ENCODE data around the gene KRT74. TPM values are rescaled to one million over a fixed set of nuclear protein-coding genes. Genes with fewer than 3 reads are reported as not detected.

KRT74 gene
- total and polyA plus RNA-seq, 2 of the 8 experiments (the other 6 are each of a cell fraction or from before 2014, with no cell fraction given), result not detected

- Histone ChIP-seq H2BK120ac (replicated peaks; ENCODE audit: low read depth, low read length) (no peak overlapping the region), H2AFZ (ENCODE audit: low read length) (no peak overlapping the region), H3K79me2 (ENCODE audit: control insufficient read depth in 1 of 2, insufficient read depth in 2 of 2, low read length in 2 of 2) (no peaks in the 10 kb centered on the region), H3K27ac (ENCODE audit: low read depth, low read length) (no peak overlapping the region), H2BK12ac (ENCODE audit: low read depth, low read length) (no peak overlapping the region), H3K56ac (replicated peaks; ENCODE audit: insufficient read length, low read depth, low read length) (no peak overlapping the region), H3K79me1 (ENCODE audit: low read depth, low read length) (no peaks in the 10 kb centered on the region), H3K18ac (ENCODE audit: extremely low read depth, low read length) (no peak overlapping the region), H3K9ac (replicated peaks in 1 of 4; ENCODE audit: extremely low read depth in 1 of 4, low read depth in 3 of 4, low read length in 3 of 4) (no peak overlapping the region), H3K23ac (ENCODE audit: insufficient read length) (no peak overlapping the region), H3K36me3 (ENCODE audit: control insufficient read depth in 2 of 4, insufficient read depth in 4 of 4, low read length in 3 of 4) (no peaks in the 10 kb centered on the region), H3K23me2 (ENCODE audit: low read depth, low read length) (no peaks in the 10 kb centered on the region), H3K9me3 (ENCODE audit: insufficient read depth in 2 of 2, low read depth in 1 of 2, low read length in 1 of 2) (no peaks in the 10 kb centered on the region), H3K27me3 (replicated peaks in 1 of 4; ENCODE audit: control insufficient read depth in 3 of 4, extremely low read depth in 1 of 4, insufficient read depth in 3 of 4, low read length in 3 of 4) (no peaks in the 10 kb centered on the region; a peak in 2 of 7 replicates), H2AK5ac (ENCODE audit: low read depth, low read length) (no peak overlapping the region), H4K8ac (ENCODE audit: extremely low read depth, insufficient read depth, low read length) (no peak overlapping the region), H4K5ac (ENCODE audit: insufficient read length, low read depth, low read length) (no peak overlapping the region), H3K4me1 (replicated peaks in 1 of 4; ENCODE audit: control insufficient read depth in 3 of 4, insufficient read depth in 4 of 4, low read length in 3 of 4) (no peaks in the 10 kb centered on the region), H2BK5ac (ENCODE audit: low read depth, low read length) (no peak overlapping the region), H2BK15ac (ENCODE audit: low read length) (no peak overlapping the region), H4K20me1 (replicated peaks in 1 of 2; ENCODE audit: control insufficient read depth in 1 of 2, insufficient read depth in 2 of 2, low read length in 2 of 2) (no peaks in the 10 kb centered on the region), H3K4me3 (ENCODE audit: extremely low read depth in 1 of 4, insufficient read depth in 2 of 4, low read depth in 3 of 4, low read length in 4 of 4) (no peak overlapping the region), H4K91ac (replicated peaks; ENCODE audit: insufficient read length, low read length) (no peak overlapping the region), H2BK20ac (ENCODE audit: low read length) (no peak overlapping the region), H3K14ac (ENCODE audit: insufficient read length) (no peak overlapping the region), H3K4me2 (ENCODE audit: insufficient read depth in 1 of 2, low read depth in 2 of 2, low read length in 2 of 2) (no peak overlapping the region), H3K4ac (replicated peaks; ENCODE audit: insufficient read length, low read depth, low read length) (no peak overlapping the region)
- ChIA-PET POLR2A (ENCODE audit: partially characterized antibody) (no interaction called here), CTCF (ENCODE audit: partially characterized antibody) (interaction anchor here (1.2 to 3.6 kb wide), 5 partner anchors 11 to 175 kb away, joined by 3 to 11 read pairs (median 3); no protein-coding TSS in a partner anchor)
- no peak for FAIRE-seq
- 92% methylated on average over 10 of the region's 10 CpGs; no CpG with 5 or more reads in 1 of the 2 experiments for WGBS, 2 experiments (ENCODE audit: extremely low coverage in 1 of 2, insufficient coverage in 1 of 2, insufficient read length in 1 of 2, insufficient replicate concordance in 2 of 2, low coverage in 1 of 2, low lambda C conversion rate in 2 of 2, missing lambda C conversion rate in 1 of 2)
- DNase-seq (ENCODE audit: low read depth in 1 of 2, low spot score in 2 of 2), result no peak
- TF ChIP-seq PHF8 (conservative IDR thresholded peaks at IDR 0.05; ENCODE audit: low read depth, low read length), result no peak
- TF ChIP-seq RBBP5 (IDR thresholded peaks at IDR 0.05; ENCODE audit: borderline replicate concordance, low read depth, low read length), result no peak
- no peak for TF ChIP-seq GABPA (IDR thresholded peaks at IDR 0.05; ENCODE audit: borderline replicate concordance, insufficient read depth, low read length)
- no peak for TF ChIP-seq BCL11A (IDR thresholded peaks at IDR 0.05; ENCODE audit: low read depth in 2 of 2, low read length in 2 of 2)
- TF ChIP-seq NANOG (IDR thresholded peaks at IDR 0.05; ENCODE audit: insufficient read depth, low read depth, low read length, poor library complexity, severe bottlenecking), result no peak
- no peak for TF ChIP-seq BACH1 (IDR thresholded peaks at IDR 0.05; ENCODE audit: low read length)
- TF ChIP-seq EZH2 (IDR thresholded peaks at IDR 0.05; ENCODE audit: low read depth, low read length, severe bottlenecking), result no peak
- no peak for TF ChIP-seq RXRA (IDR thresholded peaks at IDR 0.05; ENCODE audit: insufficient read depth, low read depth, low read length)
- TF ChIP-seq SIN3A (conservative IDR thresholded peaks at IDR 0.05 in 1 of 2, IDR thresholded peaks at IDR 0.05 in 1 of 2; ENCODE audit: low read depth in 1 of 2, low read length in 2 of 2), result no peak
- TF ChIP-seq POU5F1 (IDR thresholded peaks at IDR 0.05; ENCODE audit: low read depth, low read length), result no peak
- TF ChIP-seq CHD2 (IDR thresholded peaks at IDR 0.05; ENCODE audit: low read length), result no peak
- no peak for TF ChIP-seq ATF3 (IDR thresholded peaks at IDR 0.05; ENCODE audit: insufficient read depth, low read depth, low read length)
- no peak for TF ChIP-seq POLR2A (IDR thresholded peaks at IDR 0.05; ENCODE audit: control extremely low read depth in 1 of 2, low read depth in 2 of 2, low read length in 2 of 2)
- TF ChIP-seq TBP (IDR thresholded peaks at IDR 0.05; ENCODE audit: low read depth, low read length), result no peak
Observed at GRCh38 chr12:52570511-52570910, 3.1 kb downstream of the KRT74 start.
